GM12891 (cell line): ENCODE data around the gene RPL21.

Experiments
- DNase-seq: peaks from one replicate; pipeline ENCODE4 v3.0.0; 2011; ENCODE audit warnings: low spot score; ENCODE audit not compliant: insufficient read length
- FAIRE-seq: peaks from 2 replicates; lab custom pipeline; 2011; peaks lifted over from hg19 to GRCh38; lab: Jason Lieb, UNC
- PAX5 ChIP-seq: IDR thresholded peaks from 2 replicates; pipeline ENCODE4 v1.6.1; 2011; ENCODE audit warnings: low read length, moderate library complexity, mild to moderate bottlenecking; ENCODE audit not compliant: insufficient read depth, severe bottlenecking
- POLR2A ChIP-seq: IDR thresholded peaks from 2 replicates; pipeline ENCODE4 v1.6.1; 2011; ENCODE audit warnings: low read depth, low read length, control low read depth
- POLR2AphosphoS5 ChIP-seq: IDR thresholded peaks from 2 replicates; pipeline ENCODE4 v1.6.1; 2011; ENCODE audit warnings: low read depth, low read length, control low read depth
- POU2F2 ChIP-seq: IDR thresholded peaks from 2 replicates; pipeline ENCODE4 v1.6.1; 2011; ENCODE audit warnings: low read depth, mild to moderate bottlenecking, control low read depth, low read length, moderate library complexity
- SPI1 ChIP-seq: IDR thresholded peaks from 2 replicates; pipeline ENCODE4 v1.6.1; 2011; ENCODE audit warnings: low read depth, low read length, control low read depth
- TAF1 ChIP-seq: IDR thresholded peaks from 2 replicates; pipeline ENCODE4 v1.6.1; 2011; ENCODE audit warnings: low read depth, low read length, control low read depth

Gene RPL21

GRCh38 chr13:27257648-27258253 lies 6.4 kb downstream of the RPL21 start:
- FAIRE-seq (no peak), DNase-seq (no peak)
- peak; percentile 43; the same call in 1 of the 2 replicates for TF ChIP-seq POU2F2
- TF ChIP-seq PAX5 = no peak
- TF ChIP-seq POLR2A = peak; percentile 84
- peak; percentile 94 for TF ChIP-seq POLR2AphosphoS5

GRCh38 chr13:27258637-27259386 lies 7.5 kb downstream of the RPL21 start:
- TF ChIP-seq POLR2AphosphoS5 (peak; percentile 48; the same call in 1 of the 2 replicates), SPI1 (no peak), POU2F2 (0 out of 2 replicates have a peak, but pooled peaks have one; percentile 38), POLR2A (peak; percentile 74), TAF1 (no peak)
- no peak for FAIRE-seq
- no peak for DNase-seq

- no peak for DNase-seq
- FAIRE-seq = peak; percentile 84
- TF ChIP-seq POLR2AphosphoS5 (peak; percentile 61; the same call in 1 of the 2 replicates), POLR2A (peak; percentile 72), PAX5 (no peak), POU2F2 (no peak), TAF1 (no peak), SPI1 (peak; percentile 86)
These were observed 8.5 kb downstream of the RPL21 start for GRCh38 chr13:27259831-27260230.

- TF ChIP-seq SPI1 (no peak), TAF1 (no peak), POU2F2 (no peak), PAX5 (no peak), POLR2AphosphoS5 (no peak), POLR2A (no peak)
- DNase-seq (no peak), FAIRE-seq (no peak)
These were observed 10.0 kb downstream of the RPL21 start for GRCh38 chr13:27261396-27261795.

GRCh38 chr13:27263438-27263837 lies 12.1 kb downstream of the RPL21 start:
- DNase-seq = no peak
- TF ChIP-seq POLR2AphosphoS5 = no peak
- TF ChIP-seq POU2F2 = no peak
- no peak for TF ChIP-seq PAX5
- TF ChIP-seq POLR2A = no peak
- no peak for TF ChIP-seq TAF1
- no peak for TF ChIP-seq SPI1
- no peak for FAIRE-seq

GRCh38 chr13:27264181-27264580 lies 12.8 kb downstream of the RPL21 start:
- TF ChIP-seq SPI1 (no peak), POU2F2 (no peak), PAX5 (no peak), POLR2AphosphoS5 (no peak), TAF1 (no peak), POLR2A (no peak)
- no peak for FAIRE-seq
- DNase-seq = no peak

GRCh38 chr13:27264648-27265047 lies 13.3 kb downstream of the RPL21 start:
- no peak for DNase-seq
- no peak for TF ChIP-seq TAF1
- no peak for TF ChIP-seq SPI1
- TF ChIP-seq PAX5 = no peak
- TF ChIP-seq POLR2AphosphoS5 = no peak
- TF ChIP-seq POLR2A = no peak
- TF ChIP-seq POU2F2 = no peak
- FAIRE-seq = no peak

- FAIRE-seq = no peak
- TF ChIP-seq POLR2A (no peak), TAF1 (no peak), PAX5 (no peak), SPI1 (no peak), POLR2AphosphoS5 (no peak), POU2F2 (no peak)
- DNase-seq = no peak
These were observed 15.6 kb downstream of the RPL21 start for GRCh38 chr13:27266917-27267316.

- FAIRE-seq (no peak), DNase-seq (no peak)
- no peak for TF ChIP-seq TAF1
These were observed 16.2 kb downstream of the RPL21 start for GRCh38 chr13:27267596-27267995.

GRCh38 chr13:27269114-27269665 lies 17.8 kb downstream of the RPL21 start:
- TF ChIP-seq POU2F2 = no peak
- no peak for TF ChIP-seq TAF1
- no peak for TF ChIP-seq PAX5
- FAIRE-seq (no peak), DNase-seq (no peak)
